ENCODE results near the gene SLC24A4. TPM values are rescaled to one million over a fixed set of nuclear protein-coding genes. Genes with fewer than 3 reads are reported as not detected.

Gene SLC24A4
- total RNA-seq, 1 experiment from 2014 or later: not detected

DNA sequence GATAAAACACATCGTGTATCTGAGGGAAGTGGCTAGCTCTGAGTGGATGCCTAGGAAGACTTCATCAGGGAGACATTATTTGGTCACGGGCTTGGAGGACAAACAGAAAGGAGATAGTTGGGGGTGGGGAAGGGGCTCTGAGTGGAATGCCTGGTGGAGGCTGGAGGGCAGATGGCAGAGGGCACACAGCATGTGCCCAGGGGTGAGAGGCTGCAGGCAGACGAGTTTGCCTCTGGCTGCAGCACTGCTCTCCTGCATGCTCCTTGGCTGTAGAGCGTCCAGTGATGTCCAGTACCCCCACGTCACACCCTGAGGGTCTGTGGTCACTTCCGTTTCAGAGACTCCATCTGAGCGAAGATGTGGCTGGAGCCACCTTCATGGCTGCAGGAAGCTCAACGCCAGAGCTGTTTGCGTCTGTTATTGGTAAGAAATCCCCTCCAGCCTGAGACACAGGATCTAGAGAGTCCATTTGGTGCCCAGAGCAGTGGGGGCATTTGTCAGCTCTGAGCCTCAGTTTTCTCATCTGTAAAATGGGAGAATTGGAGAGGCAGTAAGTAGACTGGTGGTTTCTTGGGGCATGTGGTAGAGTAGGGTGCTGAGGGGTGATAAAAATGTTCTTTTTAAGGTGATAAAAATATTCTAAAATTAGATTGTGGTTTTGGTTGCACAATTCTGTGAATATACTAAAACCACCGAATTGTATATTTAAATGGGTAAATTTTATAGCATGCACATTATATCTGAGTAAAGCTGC is 119.0 kb downstream of the SLC24A4 start:
- no peaks in the 10 kb centered on the region for H3K27me3 ChIP-seq (ENCODE audit: low read length)
- no peak for ATAC-seq
- intact Hi-C loops (cut with micrococcal nuclease): no loop called here
- H3K9me3 ChIP-seq (ENCODE audit: low read length): no peaks in the 10 kb centered on the region
- no peak overlapping the region for H3K9ac ChIP-seq (ENCODE audit: low read length)
- no peak overlapping the region for H3K27ac ChIP-seq (ENCODE audit: low read length)
- H3F3A ChIP-seq (ENCODE audit: low read length, unreplicated experiment): no peaks in the 10 kb centered on the region
- DNase-seq: no peak
- no peaks in the 10 kb centered on the region for H3K4me1 ChIP-seq (ENCODE audit: insufficient read depth, low read length)
- TF ChIP-seq, protein P1, sequence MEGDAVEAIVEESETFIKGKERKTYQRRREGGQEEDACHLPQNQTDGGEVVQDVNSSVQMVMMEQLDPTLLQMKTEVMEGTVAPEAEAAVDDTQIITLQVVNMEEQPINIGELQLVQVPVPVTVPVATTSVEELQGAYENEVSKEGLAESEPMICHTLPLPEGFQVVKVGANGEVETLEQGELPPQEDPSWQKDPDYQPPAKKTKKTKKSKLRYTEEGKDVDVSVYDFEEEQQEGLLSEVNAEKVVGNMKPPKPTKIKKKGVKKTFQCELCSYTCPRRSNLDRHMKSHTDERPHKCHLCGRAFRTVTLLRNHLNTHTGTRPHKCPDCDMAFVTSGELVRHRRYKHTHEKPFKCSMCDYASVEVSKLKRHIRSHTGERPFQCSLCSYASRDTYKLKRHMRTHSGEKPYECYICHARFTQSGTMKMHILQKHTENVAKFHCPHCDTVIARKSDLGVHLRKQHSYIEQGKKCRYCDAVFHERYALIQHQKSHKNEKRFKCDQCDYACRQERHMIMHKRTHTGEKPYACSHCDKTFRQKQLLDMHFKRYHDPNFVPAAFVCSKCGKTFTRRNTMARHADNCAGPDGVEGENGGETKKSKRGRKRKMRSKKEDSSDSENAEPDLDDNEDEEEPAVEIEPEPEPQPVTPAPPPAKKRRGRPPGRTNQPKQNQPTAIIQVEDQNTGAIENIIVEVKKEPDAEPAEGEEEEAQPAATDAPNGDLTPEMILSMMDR (conservative IDR thresholded peaks at IDR 0.05; ENCODE audit: low read depth, low read length): no peak
- no peak for TF ChIP-seq EZH2phosphoT487 (IDR thresholded peaks at IDR 0.05; ENCODE audit: borderline replicate concordance, low read length)
- TF ChIP-seq EZH2 (IDR thresholded peaks at IDR 0.05; ENCODE audit: low read length, unreplicated experiment): no peak
- H4K20me1 ChIP-seq (ENCODE audit: low read length): no peaks in the 10 kb centered on the region
- H3K36me3 ChIP-seq (ENCODE audit: low read depth, low read length): no peaks in the 10 kb centered on the region
- H2AFZ ChIP-seq (ENCODE audit: low read length): no peak overlapping the region
- no peak overlapping the region for H3K4me2 ChIP-seq (ENCODE audit: low read length)
- ChIA-PET CTCF (no interaction called here), POLR2A (ENCODE audit: unreplicated experiment) (no interaction called here)
- no TSS peak for BruUV-seq (replicated peaks)
- H3K79me2 ChIP-seq (ENCODE audit: low read length): no peaks in the 10 kb centered on the region
- no peaks in the 10 kb centered on the region for H3K9me2 ChIP-seq (replicated peaks; ENCODE audit: low read length)
- H3K4me3 ChIP-seq (ENCODE audit: low read length): no peak overlapping the region

DNA sequence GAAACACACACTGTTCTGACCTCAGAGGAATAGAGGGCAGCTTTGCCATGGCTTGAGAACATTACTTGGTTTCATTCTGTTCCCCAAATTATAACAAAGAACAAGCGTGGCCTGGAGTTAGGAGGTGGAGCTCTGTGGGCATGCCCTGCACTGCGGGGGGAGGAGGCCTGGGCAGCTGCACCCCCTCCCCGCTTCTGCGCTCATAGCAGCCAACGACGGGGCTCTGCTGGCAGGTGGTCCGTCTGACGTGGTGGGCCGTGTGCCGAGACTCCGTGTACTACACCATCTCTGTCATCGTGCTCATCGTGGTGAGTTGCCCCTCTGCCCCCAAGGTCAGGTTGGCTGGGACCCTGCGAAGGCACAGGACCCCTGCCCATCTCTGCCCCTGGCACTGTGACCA is 120.2 kb downstream of the SLC24A4 start:
- Histone ChIP-seq H3K79me2 (ENCODE audit: low read length) (no peaks in the 10 kb centered on the region), H3K36me3 (ENCODE audit: low read depth, low read length) (no peaks in the 10 kb centered on the region), H3F3A (ENCODE audit: low read length, unreplicated experiment) (no peaks in the 10 kb centered on the region), H4K20me1 (ENCODE audit: low read length) (no peaks in the 10 kb centered on the region), H3K4me3 (ENCODE audit: low read length) (no peak overlapping the region), H3K4me2 (ENCODE audit: low read length) (no peak overlapping the region), H2AFZ (ENCODE audit: low read length) (no peak overlapping the region), H3K9me3 (ENCODE audit: low read length) (no peaks in the 10 kb centered on the region), H3K4me1 (ENCODE audit: insufficient read depth, low read length) (no peaks in the 10 kb centered on the region), H3K9me2 (replicated peaks; ENCODE audit: low read length) (no peaks in the 10 kb centered on the region), H3K27me3 (ENCODE audit: low read length) (no peaks in the 10 kb centered on the region), H3K27ac (ENCODE audit: low read length) (no peak overlapping the region), H3K9ac (ENCODE audit: low read length) (no peak overlapping the region)
- DNase-seq (no peak), ATAC-seq (no peak)
- no TSS peak for BruUV-seq (replicated peaks)
- TF ChIP-seq, protein P1 (conservative IDR thresholded peaks at IDR 0.05; ENCODE audit: low read depth, low read length): no peak
- TF ChIP-seq EZH2phosphoT487 (IDR thresholded peaks at IDR 0.05; ENCODE audit: borderline replicate concordance, low read length): no peak
- TF ChIP-seq EZH2 (IDR thresholded peaks at IDR 0.05; ENCODE audit: low read length, unreplicated experiment): no peak
- POLR2A ChIA-PET (ENCODE audit: unreplicated experiment): no interaction called here
- intact Hi-C loops (cut with micrococcal nuclease): no loop called here
- CTCF ChIA-PET: no interaction called here

DNA sequence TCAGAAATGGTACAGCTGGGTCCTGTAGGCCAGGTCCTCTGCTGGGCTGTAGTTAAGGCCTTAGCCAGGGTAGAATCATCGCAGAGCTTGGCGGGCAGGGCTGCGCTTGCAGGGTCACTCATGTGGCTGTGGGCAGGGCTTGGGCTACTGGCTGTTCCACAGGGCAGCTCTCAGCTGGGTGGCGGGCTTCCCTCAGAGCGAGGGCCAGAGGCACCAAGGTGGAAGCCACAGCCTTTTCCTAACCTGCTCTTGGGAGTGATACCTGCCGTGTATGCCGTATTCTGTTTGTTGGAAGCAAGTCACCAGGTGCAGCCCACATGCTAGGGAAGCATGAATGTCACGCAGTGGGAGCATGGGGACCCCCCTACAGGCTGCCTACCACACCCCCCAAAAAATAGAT is 120.8 kb downstream of the SLC24A4 start:
- H4K20me1 ChIP-seq (ENCODE audit: low read length): no peaks in the 10 kb centered on the region
- no TSS peak for BruUV-seq (replicated peaks)
- CTCF ChIA-PET: no interaction called here
- H3K4me3 ChIP-seq (ENCODE audit: low read length): no peak overlapping the region
- H3K4me1 ChIP-seq (ENCODE audit: insufficient read depth, low read length): no peaks in the 10 kb centered on the region
- no peaks in the 10 kb centered on the region for H3K27me3 ChIP-seq (ENCODE audit: low read length)
- TF ChIP-seq EZH2 (IDR thresholded peaks at IDR 0.05; ENCODE audit: low read length, unreplicated experiment): no peak
- no peak for TF ChIP-seq EZH2phosphoT487 (IDR thresholded peaks at IDR 0.05; ENCODE audit: borderline replicate concordance, low read length)
- TF ChIP-seq, protein P1 (conservative IDR thresholded peaks at IDR 0.05; ENCODE audit: low read depth, low read length): no peak
- H3K4me2 ChIP-seq (ENCODE audit: low read length): no peak overlapping the region
- H3K9ac ChIP-seq (ENCODE audit: low read length): no peak overlapping the region
- no peaks in the 10 kb centered on the region for H3K79me2 ChIP-seq (ENCODE audit: low read length)
- H3F3A ChIP-seq (ENCODE audit: low read length, unreplicated experiment): no peaks in the 10 kb centered on the region
- H3K9me2 ChIP-seq (replicated peaks; ENCODE audit: low read length): no peaks in the 10 kb centered on the region
- ATAC-seq: no peak
- H3K27ac ChIP-seq (ENCODE audit: low read length): no peak overlapping the region
- intact Hi-C loops (cut with micrococcal nuclease): no loop called here
- no peaks in the 10 kb centered on the region for H3K36me3 ChIP-seq (ENCODE audit: low read depth, low read length)
- DNase-seq: no peak
- no peaks in the 10 kb centered on the region for H3K9me3 ChIP-seq (ENCODE audit: low read length)
- POLR2A ChIA-PET (ENCODE audit: unreplicated experiment): no interaction called here
- H2AFZ ChIP-seq (ENCODE audit: low read length): no peak overlapping the region
